IMR-90 (cell line): Measurements from ENCODE around the gene TYRO3. TPM values are rescaled to one million over a fixed set of nuclear protein-coding genes. Genes with fewer than 3 reads are reported as not detected.

ENCODE experiments used
- ATAC-seq: fragments of 200-7000 bp; cut with Tn5 transposase; 2 replicates; pipeline ENCODE4 v1.9.1; 2020; ENCODE audit warnings: low read depth, mild to moderate bottlenecking, moderate library complexity
- BruUV-seq: library from RNA; stranded (reverse); fragments of 400-500 nt; replicated peaks from 2 replicates; lab custom pipeline; 2021; lab: Mats Ljungman, UMichigan
- CTCF ChIA-PET: fragments of 300-600 bp; formaldehyde crosslinking; extraction: SDS; loops from one replicate; lab custom pipeline; 2021; ENCODE audit warnings: antibody characterized with exemption; lab: Yijun Ruan, JAX
- POLR2A ChIA-PET: fragments of 300-600 bp; sonication (Branson Sonifier 250); formaldehyde crosslinking; loops from one replicate; lab custom pipeline; 2022; ENCODE audit warnings: antibody characterized with exemption; ENCODE audit not compliant: unreplicated experiment; lab: Charles Lee
- DNase-seq: peaks from one replicate; pipeline ENCODE4 v3.0.0; 2013
- H2AFZ ChIP-seq: replicated peaks from 2 replicates; pipeline ENCODE3; 2013; ENCODE audit warnings: low read length, mild to moderate bottlenecking; ENCODE audit not compliant: poor library complexity
- H2AK5ac ChIP-seq: 2 replicates; pipeline ENCODE4 v1.6.1; 2013; ENCODE audit warnings: low read depth, low read length, inconsistent platforms
- H2AK9ac ChIP-seq: replicated peaks from 2 replicates; pipeline ENCODE3; 2013; ENCODE audit warnings: mild to moderate bottlenecking, low read depth, low read length, moderate library complexity; ENCODE audit not compliant: poor library complexity
- H2BK120ac ChIP-seq: 2 replicates; pipeline ENCODE4 v1.6.1; 2013; ENCODE audit warnings: low read depth, low read length, inconsistent platforms
- H2BK15ac ChIP-seq: 3 replicates; pipeline ENCODE4 v1.6.1; 2013; ENCODE audit warnings: low read depth, low read length, inconsistent platforms
- H2BK20ac ChIP-seq: 2 replicates; pipeline ENCODE4 v1.6.1; 2013; ENCODE audit warnings: low read depth, mild to moderate bottlenecking, inconsistent platforms, low read length, moderate library complexity
- H2BK5ac ChIP-seq: 2 replicates; pipeline ENCODE4 v1.6.1; 2013; ENCODE audit warnings: mild to moderate bottlenecking, low read depth, low read length, inconsistent platforms; ENCODE audit not compliant: poor library complexity, severe bottlenecking
- H3K14ac ChIP-seq: replicated peaks from 2 replicates; pipeline ENCODE4 v1.6.1; 2013; ENCODE audit warnings: low read depth, low read length, inconsistent platforms
- H3K18ac ChIP-seq: 2 replicates; pipeline ENCODE4 v1.6.1; 2013; ENCODE audit warnings: low read depth, low read length, control low read depth
- H3K23ac ChIP-seq: 2 replicates; pipeline ENCODE4 v1.6.1; 2013; ENCODE audit warnings: low read depth, low read length, inconsistent platforms
- H3K27ac ChIP-seq: 2 replicates; pipeline ENCODE4 v1.5.1; 2013; ENCODE audit warnings: mild to moderate bottlenecking, control low read depth, low read length; ENCODE audit not compliant: insufficient read depth
- H3K27me3 ChIP-seq: 2 replicates; pipeline ENCODE4 v1.6.1; 2013; ENCODE audit warnings: low read length; ENCODE audit not compliant: control insufficient read depth, insufficient read depth
- H3K36me3 ChIP-seq: 2 replicates; pipeline ENCODE4 v1.6.1; 2013; ENCODE audit warnings: low read length, mixed read lengths; ENCODE audit not compliant: control insufficient read depth, insufficient read depth
- H3K4ac ChIP-seq: 2 replicates; pipeline ENCODE4 v1.6.1; 2013; ENCODE audit warnings: low read depth, low read length, inconsistent platforms
- H3K4me1 ChIP-seq: 2 replicates; pipeline ENCODE4 v1.6.1; 2013; ENCODE audit warnings: low read length, mixed read lengths; ENCODE audit not compliant: control insufficient read depth, insufficient read depth
- H3K4me2 ChIP-seq: 2 replicates; pipeline ENCODE4 v1.6.1; 2013; ENCODE audit warnings: low read depth, mild to moderate bottlenecking, control low read depth, low read length, moderate library complexity
- H3K4me3 ChIP-seq: 2 replicates; pipeline ENCODE4 v1.5.1; 2013; ENCODE audit warnings: low read depth, mild to moderate bottlenecking, control low read depth, low read length, moderate library complexity; ENCODE audit not compliant: insufficient read depth
- H3K56ac ChIP-seq: 2 replicates; pipeline ENCODE4 v1.6.1; 2013; ENCODE audit warnings: low read length, inconsistent platforms; ENCODE audit not compliant: insufficient read depth; ENCODE audit errors: extremely low read depth
- H3K79me1 ChIP-seq, 2 experiments: 2 replicates each; pipeline ENCODE4 v1.6.1; 2013; ENCODE audit warnings: low read length in 2 of 2, inconsistent platforms in 1 of 2, low read depth in 1 of 2
- H3K9ac ChIP-seq: 2 replicates; pipeline ENCODE4 v1.6.1; 2013; ENCODE audit warnings: low read depth, low read length, control low read depth
- H3K9me1 ChIP-seq: 2 replicates; pipeline ENCODE4 v1.6.1; 2013; ENCODE audit warnings: low read length, inconsistent platforms; ENCODE audit not compliant: insufficient read depth
- H3K9me3 ChIP-seq: 2 replicates; pipeline ENCODE4 v1.6.1; 2013; ENCODE audit warnings: low read length; ENCODE audit not compliant: control insufficient read depth, insufficient read depth
- H4K20me1 ChIP-seq: 2 replicates; pipeline ENCODE4 v1.6.1; 2013; ENCODE audit warnings: low read length, inconsistent platforms; ENCODE audit not compliant: insufficient read depth
- H4K5ac ChIP-seq: 2 replicates; pipeline ENCODE4 v1.6.1; 2013; ENCODE audit warnings: mild to moderate bottlenecking, low read depth, low read length, control low read depth
- H4K8ac ChIP-seq, 2 experiments: 2 replicates each; pipeline ENCODE4 v1.6.1; 2013; ENCODE audit warnings: low read depth in 2 of 2, low read length in 2 of 2, control low read depth in 1 of 2, inconsistent platforms in 1 of 2
- H4K91ac ChIP-seq: 2 replicates; pipeline ENCODE4 v1.6.1; 2013; ENCODE audit warnings: low read depth, low read length, inconsistent platforms; ENCODE audit not compliant: insufficient read depth
- BHLHE40 ChIP-seq: fragments of 150-350 bp; IDR thresholded peaks from 2 replicates; pipeline ENCODE4 v1.6.1; 2016; ENCODE audit warnings: mild to moderate bottlenecking, low read depth, low read length
- CHD1 ChIP-seq: IDR thresholded peaks from 2 replicates; pipeline ENCODE4 v1.6.1; 2012; ENCODE audit warnings: low read depth, low read length, improper control_type of control experiment
- FOS ChIP-seq: fragments of 150-350 bp; IDR thresholded peaks from 2 replicates; pipeline ENCODE4 v1.6.1; 2016; ENCODE audit warnings: low read depth, low read length
- MAFK ChIP-seq: IDR thresholded peaks from 2 replicates; pipeline ENCODE4 v1.6.1; 2012; ENCODE audit warnings: low read depth, low read length, improper control_type of control experiment
- MAZ ChIP-seq: IDR thresholded peaks from 2 replicates; pipeline ENCODE4 v1.6.1; 2012; ENCODE audit warnings: low read depth, mild to moderate bottlenecking, low read length, improper control_type of control experiment, moderate library complexity, borderline replicate concordance
- POLR2A ChIP-seq: IDR thresholded peaks from 2 replicates; pipeline ENCODE4 v1.6.1; 2012; ENCODE audit warnings: mild to moderate bottlenecking, low read depth, low read length
- RAD21 ChIP-seq: IDR thresholded peaks from 2 replicates; pipeline ENCODE4 v1.6.1; 2012; ENCODE audit warnings: low read length, improper control_type of control experiment
- RFX5 ChIP-seq: IDR thresholded peaks from 2 replicates; pipeline ENCODE4 v1.8.0; 2012; ENCODE audit warnings: low read depth, mild to moderate bottlenecking, low read length, moderate library complexity
- SMC3 ChIP-seq: fragments of 150-350 bp; IDR thresholded peaks from 2 replicates; pipeline ENCODE4 v1.6.1; 2016; ENCODE audit warnings: low read depth, mild to moderate bottlenecking, antibody characterized with exemption, low read length, moderate library complexity
- WGBS, 2 experiments: methylation state at CpG; one replicate each; pipeline versions ENCODE4 v1.1.5 to v1.1.7; 2013; ENCODE audit warnings: missing lambda C conversion rate in 2 of 2; ENCODE audit not compliant: insufficient read length in 1 of 2; ENCODE audit errors: extremely low coverage in 2 of 2; 5-methylcytosine and 5-hydroxymethylcytosine counted together
- dilution Hi-C: fragments of 300-500 bp; cut with HindIII; formaldehyde crosslinking; loops from one replicate; pipeline ENCODE4 v1.14.3; 2018; ENCODE audit warnings: low sequenced_read_pairs; ENCODE audit not compliant: unreplicated experiment
- in situ Hi-C: fragments of 300-500 bp; cut with MboI; formaldehyde crosslinking; loops from 3 replicates; pipeline ENCODE4 v1.14.3; 2019; ENCODE audit warnings: low sequenced_read_pairs, inconsistent platforms, mixed read lengths
- intact Hi-C: fragments of 100-400 bp; cut with micrococcal nuclease; formaldehyde crosslinking; loops from 2 replicates; pipeline ENCODE4 v1.10.0; 2022
- polyA plus RNA-seq, 3 experiments: library from polyadenylated mRNA; depleted of rRNA; stranded (reverse); fragments of >200 nt; gene quantifications; 2 replicates each; pipeline ENCODE4 v1.2.3, GENCODE V29; 2012; ENCODE audit warnings: low replicate concordance in 1 of 3
- total RNA-seq: library from RNA; depleted of rRNA; stranded (reverse); fragments of >200 nt; gene quantifications from 2 replicates; pipeline ENCODE4 v1.2.3, GENCODE V29; 2012
- TF ChIP-seq, protein P1 (sequence below): conservative IDR thresholded peaks from 2 replicates; pipeline ENCODE4 v1.5.1; 2012; ENCODE audit warnings: mild to moderate bottlenecking, low read depth, low read length, improper control_type of control experiment
- TF ChIP-seq, protein P2 (sequence below): fragments of 150-350 bp; IDR thresholded peaks from 2 replicates; pipeline ENCODE4 v1.6.1; 2017; ENCODE audit warnings: mild to moderate bottlenecking, antibody characterized with exemption, low read length, low read depth
- TF ChIP-seq, protein P3 (sequence below): fragments of 150-350 bp; IDR thresholded peaks from 2 replicates; pipeline ENCODE4 v1.6.1; 2016; ENCODE audit warnings: low read depth, mild to moderate bottlenecking, low read length, moderate library complexity, borderline replicate concordance

The TYRO3 gene
- total and polyA plus RNA-seq, 2 of the 4 experiments (the other 2 are of a cell fraction): 11.5 to 18.4 TPM

DNA sequence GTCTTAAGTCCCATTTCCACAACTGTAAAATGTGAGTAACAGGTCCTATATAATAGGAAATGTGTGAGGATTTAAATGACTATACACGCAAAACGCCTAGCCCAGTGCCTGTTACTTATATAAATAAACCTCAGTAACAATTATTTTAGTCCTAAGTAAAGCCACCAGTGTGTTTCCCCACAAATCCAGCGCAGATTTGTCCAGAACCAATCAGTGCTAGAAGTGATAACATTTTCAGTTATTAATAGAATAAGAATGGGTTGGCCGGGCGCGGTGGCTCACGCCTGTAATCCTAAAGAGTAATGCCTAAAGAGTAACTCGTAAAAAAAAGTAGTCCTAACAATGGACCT is 15.5 kb upstream of the TYRO3 start:
- dilution Hi-C loops: no loop called here
- CTCF ChIA-PET: interaction anchor here (1.4 kb wide), 1 partner anchor 230 kb away, joined by 3 read pairs; the partner anchor contains the start of gene MAPKBP1
- peak overlapping the region; percentile 96 for H2AFZ ChIP-seq
- H3K14ac ChIP-seq: peak overlapping the region; percentile 93; the same call in 1 of the 2 replicates
- no peak overlapping the region for H2BK15ac ChIP-seq
- H4K8ac ChIP-seq: peak overlapping the region; percentile 73 to 99
- H4K5ac ChIP-seq: no peak overlapping the region
- H2BK20ac ChIP-seq: no peak overlapping the region
- H2AK5ac ChIP-seq: peak overlapping the region; percentile 31; the same call in 1 of the 2 replicates
- no peaks in the 10 kb centered on the region for H3K36me3 ChIP-seq
- no peak overlapping the region for H3K18ac ChIP-seq
- H4K91ac ChIP-seq: 0 out of 2 replicates have a peak overlapping the region, but pooled peaks have one; percentile 76
- no peaks in the 10 kb centered on the region; the same call in none of the 2 replicates for H3K4me1 ChIP-seq
- BruUV-seq: no TSS peak
- H3K27ac ChIP-seq: peak overlapping the region; percentile 36; the same call in 1 of the 2 replicates
- peaks cover 3% of the 10 kb centered on the region; the same call in 1 of the 2 replicates for H4K20me1 ChIP-seq
- in situ Hi-C loops: no loop called here
- POLR2A ChIA-PET: no interaction called here
- peak overlapping the region; percentile 68 for H3K4me2 ChIP-seq
- ATAC-seq (no peak), DNase-seq (no peak)
- no CpG with 5 or more reads among the region's 8 CpGs for WGBS, 2 experiments
- TF ChIP-seq BHLHE40: no peak
- TF ChIP-seq SMC3: no peak
- no peak for TF ChIP-seq MAZ
- TF ChIP-seq, protein P1, sequence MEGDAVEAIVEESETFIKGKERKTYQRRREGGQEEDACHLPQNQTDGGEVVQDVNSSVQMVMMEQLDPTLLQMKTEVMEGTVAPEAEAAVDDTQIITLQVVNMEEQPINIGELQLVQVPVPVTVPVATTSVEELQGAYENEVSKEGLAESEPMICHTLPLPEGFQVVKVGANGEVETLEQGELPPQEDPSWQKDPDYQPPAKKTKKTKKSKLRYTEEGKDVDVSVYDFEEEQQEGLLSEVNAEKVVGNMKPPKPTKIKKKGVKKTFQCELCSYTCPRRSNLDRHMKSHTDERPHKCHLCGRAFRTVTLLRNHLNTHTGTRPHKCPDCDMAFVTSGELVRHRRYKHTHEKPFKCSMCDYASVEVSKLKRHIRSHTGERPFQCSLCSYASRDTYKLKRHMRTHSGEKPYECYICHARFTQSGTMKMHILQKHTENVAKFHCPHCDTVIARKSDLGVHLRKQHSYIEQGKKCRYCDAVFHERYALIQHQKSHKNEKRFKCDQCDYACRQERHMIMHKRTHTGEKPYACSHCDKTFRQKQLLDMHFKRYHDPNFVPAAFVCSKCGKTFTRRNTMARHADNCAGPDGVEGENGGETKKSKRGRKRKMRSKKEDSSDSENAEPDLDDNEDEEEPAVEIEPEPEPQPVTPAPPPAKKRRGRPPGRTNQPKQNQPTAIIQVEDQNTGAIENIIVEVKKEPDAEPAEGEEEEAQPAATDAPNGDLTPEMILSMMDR: no peak
- TF ChIP-seq POLR2A: no peak
- TF ChIP-seq, protein P2, sequence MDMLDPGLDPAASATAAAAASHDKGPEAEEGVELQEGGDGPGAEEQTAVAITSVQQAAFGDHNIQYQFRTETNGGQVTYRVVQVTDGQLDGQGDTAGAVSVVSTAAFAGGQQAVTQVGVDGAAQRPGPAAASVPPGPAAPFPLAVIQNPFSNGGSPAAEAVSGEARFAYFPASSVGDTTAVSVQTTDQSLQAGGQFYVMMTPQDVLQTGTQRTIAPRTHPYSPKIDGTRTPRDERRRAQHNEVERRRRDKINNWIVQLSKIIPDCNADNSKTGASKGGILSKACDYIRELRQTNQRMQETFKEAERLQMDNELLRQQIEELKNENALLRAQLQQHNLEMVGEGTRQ: no peak
- TF ChIP-seq CHD1: no peak
- TF ChIP-seq, protein P3, sequence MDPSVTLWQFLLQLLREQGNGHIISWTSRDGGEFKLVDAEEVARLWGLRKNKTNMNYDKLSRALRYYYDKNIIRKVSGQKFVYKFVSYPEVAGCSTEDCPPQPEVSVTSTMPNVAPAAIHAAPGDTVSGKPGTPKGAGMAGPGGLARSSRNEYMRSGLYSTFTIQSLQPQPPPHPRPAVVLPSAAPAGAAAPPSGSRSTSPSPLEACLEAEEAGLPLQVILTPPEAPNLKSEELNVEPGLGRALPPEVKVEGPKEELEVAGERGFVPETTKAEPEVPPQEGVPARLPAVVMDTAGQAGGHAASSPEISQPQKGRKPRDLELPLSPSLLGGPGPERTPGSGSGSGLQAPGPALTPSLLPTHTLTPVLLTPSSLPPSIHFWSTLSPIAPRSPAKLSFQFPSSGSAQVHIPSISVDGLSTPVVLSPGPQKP: no peak
- TF ChIP-seq RAD21: no peak
- no peak for TF ChIP-seq MAFK
- TF ChIP-seq RFX5: no peak
- TF ChIP-seq FOS: no peak
- H3K79me1 ChIP-seq: peaks cover 13 to 40% of the 10 kb centered on the region in 2 experiments; a peak in 3 of 4 replicates
- H3K27me3 ChIP-seq: no peaks in the 10 kb centered on the region
- H3K4me3 ChIP-seq: peak overlapping the region; percentile 71
- H3K4ac ChIP-seq: peak overlapping the region; percentile 81
- peak overlapping the region; percentile 48 for H2AK9ac ChIP-seq
- no peaks in the 10 kb centered on the region for H3K9me3 ChIP-seq
- H2BK120ac ChIP-seq: no peak overlapping the region
- peak overlapping the region; percentile 94 for H3K23ac ChIP-seq
- H3K56ac ChIP-seq: peak overlapping the region; percentile 64; the same call in 1 of the 2 replicates
- H3K9ac ChIP-seq: peak overlapping the region; percentile 78
- intact Hi-C loops: loop anchor here (5.0 kb wide), 1 partner anchor 76 kb away; no protein-coding TSS in a partner anchor
- H2BK5ac ChIP-seq: no peak overlapping the region
- H3K9me1 ChIP-seq: peaks cover 3% of the 10 kb centered on the region; the same call in 1 of the 2 replicates
